ENCODE data around the gene PRICKLE4.
A peak's percentile ranks its signal among the peaks of the same experiment; 100 is the strongest.

PRICKLE4 gene

DNA sequence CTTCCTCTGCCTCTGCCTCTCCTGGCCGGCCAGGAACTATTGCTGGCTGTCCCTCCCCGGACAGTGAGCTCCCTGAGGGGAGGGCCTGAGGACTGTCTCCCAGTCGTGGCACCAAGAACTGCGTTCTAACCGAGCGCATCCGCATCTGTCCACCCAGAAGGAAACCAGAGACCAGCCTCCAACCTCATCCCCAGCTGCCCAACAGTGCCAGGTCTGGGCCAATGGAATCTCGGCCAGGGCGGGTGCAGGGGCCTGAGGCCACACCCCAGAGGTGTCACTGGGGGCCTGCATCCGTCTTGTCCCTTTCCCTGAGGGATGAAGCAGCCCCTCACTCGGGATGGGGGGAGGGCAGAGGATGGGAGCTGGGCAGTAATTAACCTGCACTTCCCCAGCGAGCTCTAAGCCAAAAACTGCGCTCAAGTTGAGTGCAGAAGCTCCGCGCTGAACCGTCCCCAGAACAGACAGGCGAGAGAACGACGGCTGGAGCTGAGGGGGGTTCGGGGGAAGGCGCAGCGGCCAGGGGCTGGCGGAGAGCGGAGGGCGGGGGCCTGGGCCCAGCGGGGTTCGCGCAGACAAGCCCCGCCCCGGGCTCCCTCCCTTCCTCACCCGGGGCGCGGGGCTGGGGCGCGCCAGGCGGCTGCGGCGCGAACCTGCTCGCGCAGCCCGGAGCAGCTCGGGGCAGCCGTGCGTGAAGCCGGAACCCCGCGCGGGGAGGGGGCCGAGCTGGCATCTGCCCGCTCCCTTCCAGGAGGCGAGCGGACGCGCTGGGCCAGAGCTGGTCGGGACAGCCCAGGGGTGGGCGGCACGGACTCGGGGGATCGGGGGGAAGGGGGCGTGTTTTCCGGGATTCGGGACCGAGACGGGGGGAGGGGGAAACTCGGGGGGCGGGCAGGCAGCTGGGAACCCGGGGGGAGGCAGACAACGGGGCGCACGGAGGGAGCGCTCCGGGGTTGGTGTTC, 46.6 kb upstream of the PRICKLE4 start:
- TF ChIP-seq POLR2A (IDR thresholded peaks at IDR 0.05; ENCODE audit: extremely low read depth, insufficient read length) (no peak), MYC (IDR thresholded peaks at IDR 0.05; ENCODE audit: low read depth, low read length) (no peak)
- TF ChIP-seq, protein P1, sequence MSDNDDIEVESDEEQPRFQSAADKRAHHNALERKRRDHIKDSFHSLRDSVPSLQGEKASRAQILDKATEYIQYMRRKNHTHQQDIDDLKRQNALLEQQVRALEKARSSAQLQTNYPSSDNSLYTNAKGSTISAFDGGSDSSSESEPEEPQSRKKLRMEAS (IDR thresholded peaks at IDR 0.05; ENCODE audit: low read depth, low read length): no peak
- TF ChIP-seq, protein P2, sequence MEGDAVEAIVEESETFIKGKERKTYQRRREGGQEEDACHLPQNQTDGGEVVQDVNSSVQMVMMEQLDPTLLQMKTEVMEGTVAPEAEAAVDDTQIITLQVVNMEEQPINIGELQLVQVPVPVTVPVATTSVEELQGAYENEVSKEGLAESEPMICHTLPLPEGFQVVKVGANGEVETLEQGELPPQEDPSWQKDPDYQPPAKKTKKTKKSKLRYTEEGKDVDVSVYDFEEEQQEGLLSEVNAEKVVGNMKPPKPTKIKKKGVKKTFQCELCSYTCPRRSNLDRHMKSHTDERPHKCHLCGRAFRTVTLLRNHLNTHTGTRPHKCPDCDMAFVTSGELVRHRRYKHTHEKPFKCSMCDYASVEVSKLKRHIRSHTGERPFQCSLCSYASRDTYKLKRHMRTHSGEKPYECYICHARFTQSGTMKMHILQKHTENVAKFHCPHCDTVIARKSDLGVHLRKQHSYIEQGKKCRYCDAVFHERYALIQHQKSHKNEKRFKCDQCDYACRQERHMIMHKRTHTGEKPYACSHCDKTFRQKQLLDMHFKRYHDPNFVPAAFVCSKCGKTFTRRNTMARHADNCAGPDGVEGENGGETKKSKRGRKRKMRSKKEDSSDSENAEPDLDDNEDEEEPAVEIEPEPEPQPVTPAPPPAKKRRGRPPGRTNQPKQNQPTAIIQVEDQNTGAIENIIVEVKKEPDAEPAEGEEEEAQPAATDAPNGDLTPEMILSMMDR (IDR thresholded peaks at IDR 0.05; ENCODE audit: low read depth, low read length): no peak
- peak; percentile 78 for DNase-seq (ENCODE audit: low read depth)
- H3K4me3 ChIP-seq (ENCODE audit: low read depth, low read length): peak overlapping the region; percentile 12

GRCh38 chr6:41734666-41735426, 45.7 kb upstream of the PRICKLE4 start:
- DNase-seq (ENCODE audit: low read depth): peak; percentile 76
- TF ChIP-seq, protein P1 (IDR thresholded peaks at IDR 0.05; ENCODE audit: low read depth, low read length): no peak
- TF ChIP-seq, protein P2 (IDR thresholded peaks at IDR 0.05; ENCODE audit: low read depth, low read length): no peak
- TF ChIP-seq POLR2A (IDR thresholded peaks at IDR 0.05; ENCODE audit: extremely low read depth, insufficient read length) (no peak), MYC (IDR thresholded peaks at IDR 0.05; ENCODE audit: low read depth, low read length) (no peak)
- H3K4me3 ChIP-seq (ENCODE audit: low read depth, low read length): peak overlapping the region; percentile 37

DNA sequence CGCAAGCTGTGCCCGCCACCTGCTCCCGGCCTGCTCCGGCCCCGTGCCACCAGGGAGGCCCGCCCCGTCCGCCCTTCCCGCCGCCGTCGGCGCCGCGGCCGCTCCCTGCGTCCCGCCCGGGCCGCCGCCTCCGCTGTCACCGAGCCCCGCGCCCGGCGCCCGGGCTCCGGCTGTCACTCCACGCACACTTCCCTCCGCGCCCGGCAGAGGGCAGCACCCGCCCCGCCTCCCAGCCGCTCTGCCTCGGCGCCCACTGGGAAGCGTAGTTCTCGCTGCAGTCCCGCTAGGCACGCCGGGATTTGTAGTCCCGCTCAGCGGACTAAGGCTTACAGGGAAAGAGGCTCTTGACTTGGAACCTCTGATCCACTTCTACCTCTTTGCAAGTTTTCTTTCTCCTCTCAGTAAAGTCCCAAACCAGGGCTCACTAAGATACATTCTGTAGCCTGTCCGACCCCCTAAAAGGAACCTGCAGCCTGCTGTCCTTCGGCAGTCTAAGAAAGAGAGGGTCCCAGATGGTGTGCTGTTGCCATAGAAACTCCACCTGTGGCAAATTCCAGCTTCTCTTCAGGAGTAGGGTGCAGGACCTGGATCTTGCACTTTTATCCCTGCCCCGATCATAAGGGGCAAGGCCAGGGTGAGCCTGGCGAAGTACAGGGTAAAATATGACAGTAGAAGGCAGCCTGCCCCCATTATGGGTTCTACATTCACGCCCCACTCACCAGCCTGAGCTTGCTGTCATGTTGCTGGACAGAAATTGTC, 45.0 kb upstream of the PRICKLE4 start, which contains the start of gene TFEB:
TSS of gene TFEB (minus strand) at position 182 of the 759 bp plus-strand sequence. CDS start 44,395 bp downstream, outside the sequence.
- peak; percentile 91 for DNase-seq (ENCODE audit: low read depth)
- TF ChIP-seq, protein P1 (IDR thresholded peaks at IDR 0.05; ENCODE audit: low read depth, low read length): peak; percentile 67
- peak; percentile 14 for TF ChIP-seq POLR2A (IDR thresholded peaks at IDR 0.05; ENCODE audit: extremely low read depth, insufficient read length)
- TF ChIP-seq, protein P2 (IDR thresholded peaks at IDR 0.05; ENCODE audit: low read depth, low read length): peak; percentile 72
- TF ChIP-seq MYC (IDR thresholded peaks at IDR 0.05; ENCODE audit: low read depth, low read length): peak; percentile 84
- peak within 1 kb of the TSS; percentile 37 for H3K4me3 ChIP-seq (ENCODE audit: low read depth, low read length)

GRCh38 chr6:41736186-41736733, 44.3 kb upstream of the PRICKLE4 start:
- H3K4me3 ChIP-seq (ENCODE audit: low read depth, low read length): no peak overlapping the region
- TF ChIP-seq POLR2A (IDR thresholded peaks at IDR 0.05; ENCODE audit: extremely low read depth, insufficient read length) (no peak), MYC (IDR thresholded peaks at IDR 0.05; ENCODE audit: low read depth, low read length) (no peak)
- TF ChIP-seq, protein P2 (IDR thresholded peaks at IDR 0.05; ENCODE audit: low read depth, low read length): no peak
- TF ChIP-seq, protein P1 (IDR thresholded peaks at IDR 0.05; ENCODE audit: low read depth, low read length): no peak
- DNase-seq (ENCODE audit: low read depth): no peak

Data from NB4 (cell line).